Esophagus squamous epithelium (tissue), 4 donors: ENCODE measurements around the gene LYRM2.

Experiments
- POLR2A ChIP-seq, 4 donors: fragments of 450-650 bp; IDR thresholded peaks; one replicate each; pipeline ENCODE4 v1.6.1; 2017; ENCODE audit warnings: antibody characterized with exemption in 4 of 4, mild to moderate bottlenecking in 4 of 4, moderate library complexity in 3 of 4
- TF ChIP-seq, protein P1 (sequence below), 6 experiments: fragments of 450-650 bp in 4 of 6; fragments of 200-600 bp in 2 of 6; sonication (generic) in 2 of 6; IDR thresholded peaks; one replicate each; pipeline ENCODE4 v1.5.1; 2016 to 2019; ENCODE audit warnings: antibody characterized with exemption in 6 of 6, mild to moderate bottlenecking in 4 of 6, moderate library complexity in 4 of 6

DNA sequence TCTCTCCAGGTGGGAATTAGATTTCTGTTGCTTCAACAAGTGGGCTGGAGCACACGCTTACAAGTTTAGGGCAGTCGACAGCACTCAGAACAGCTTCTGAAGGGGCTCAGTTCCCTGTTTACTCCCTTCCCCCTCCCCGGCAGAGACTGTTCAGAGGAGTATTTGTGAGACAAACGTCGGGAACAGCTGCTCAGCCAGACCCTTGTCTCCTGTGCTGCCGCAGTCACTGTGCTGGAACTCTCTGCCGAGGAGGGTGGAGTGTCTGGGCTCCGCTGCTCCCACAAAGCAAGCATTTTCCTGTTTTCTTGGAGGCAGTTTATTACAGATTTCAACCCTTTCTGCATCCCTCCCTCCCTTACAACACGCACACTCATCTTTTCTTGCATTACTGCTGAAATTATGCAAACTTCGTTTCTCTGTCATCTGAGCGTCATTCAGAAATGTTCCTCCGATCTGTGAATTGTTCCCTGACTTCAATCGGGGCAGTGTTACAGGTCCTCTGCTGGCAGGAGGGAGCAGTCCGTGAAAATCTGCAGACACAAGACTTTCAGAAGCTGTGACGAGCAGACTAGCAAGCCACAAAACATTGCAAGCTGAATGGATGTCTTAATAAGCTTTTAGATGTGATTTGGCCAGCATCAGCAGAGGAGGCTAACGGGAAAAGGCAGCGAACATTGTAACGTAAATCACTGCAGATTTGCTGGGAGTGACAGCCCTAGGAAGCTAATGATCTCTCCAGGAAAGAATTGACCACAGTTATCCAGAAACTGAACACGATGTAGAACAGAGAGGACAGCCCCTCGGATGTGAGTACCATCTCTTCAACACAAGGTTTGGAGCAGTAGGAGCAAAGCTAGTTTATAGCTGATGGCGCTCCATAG lies 76.2 kb downstream of the LYRM2 start:
- TF ChIP-seq, protein P1, sequence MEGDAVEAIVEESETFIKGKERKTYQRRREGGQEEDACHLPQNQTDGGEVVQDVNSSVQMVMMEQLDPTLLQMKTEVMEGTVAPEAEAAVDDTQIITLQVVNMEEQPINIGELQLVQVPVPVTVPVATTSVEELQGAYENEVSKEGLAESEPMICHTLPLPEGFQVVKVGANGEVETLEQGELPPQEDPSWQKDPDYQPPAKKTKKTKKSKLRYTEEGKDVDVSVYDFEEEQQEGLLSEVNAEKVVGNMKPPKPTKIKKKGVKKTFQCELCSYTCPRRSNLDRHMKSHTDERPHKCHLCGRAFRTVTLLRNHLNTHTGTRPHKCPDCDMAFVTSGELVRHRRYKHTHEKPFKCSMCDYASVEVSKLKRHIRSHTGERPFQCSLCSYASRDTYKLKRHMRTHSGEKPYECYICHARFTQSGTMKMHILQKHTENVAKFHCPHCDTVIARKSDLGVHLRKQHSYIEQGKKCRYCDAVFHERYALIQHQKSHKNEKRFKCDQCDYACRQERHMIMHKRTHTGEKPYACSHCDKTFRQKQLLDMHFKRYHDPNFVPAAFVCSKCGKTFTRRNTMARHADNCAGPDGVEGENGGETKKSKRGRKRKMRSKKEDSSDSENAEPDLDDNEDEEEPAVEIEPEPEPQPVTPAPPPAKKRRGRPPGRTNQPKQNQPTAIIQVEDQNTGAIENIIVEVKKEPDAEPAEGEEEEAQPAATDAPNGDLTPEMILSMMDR (IDR thresholded peaks at IDR 0.05): no peak
- TF ChIP-seq POLR2A (IDR thresholded peaks at IDR 0.05): no peak
